GM12872 (cell line): ENCODE results near the gene MPP3.

Experiments
- CTCF ChIP-seq: IDR thresholded peaks from 3 replicates; pipeline ENCODE4 v1.5.1; 2011; ENCODE audit warnings: low read depth, mild to moderate bottlenecking, low read length, moderate library complexity; ENCODE audit not compliant: insufficient read depth

The MPP3 gene

DNA sequence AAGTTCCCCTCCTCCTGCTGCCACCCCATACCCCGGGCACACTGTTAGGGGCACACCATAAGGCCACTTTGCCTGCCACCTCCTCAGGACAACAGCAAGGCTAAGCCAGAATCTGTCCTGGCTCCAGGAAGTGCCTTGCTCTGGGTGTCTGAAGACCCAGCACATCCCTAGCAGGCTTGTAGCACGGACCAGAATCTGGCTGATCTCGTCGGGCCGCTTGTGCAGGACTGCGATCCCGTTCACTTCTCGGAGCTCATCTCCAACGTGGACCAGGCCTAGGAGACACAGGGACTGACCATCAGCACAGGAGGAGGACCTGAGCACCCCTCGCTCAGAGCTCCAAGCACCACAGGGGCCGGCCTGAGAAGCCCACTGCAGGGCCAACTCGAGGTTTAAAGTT, 7.4 kb downstream of the MPP3 start:
- TF ChIP-seq CTCF = no peak

GRCh38 chr17:43823350-43824084, 9.4 kb downstream of the MPP3 start:
- no peak for TF ChIP-seq CTCF

GRCh38 chr17:43822570-43823190, 10.3 kb downstream of the MPP3 start:
- TF ChIP-seq CTCF = no peak

DNA sequence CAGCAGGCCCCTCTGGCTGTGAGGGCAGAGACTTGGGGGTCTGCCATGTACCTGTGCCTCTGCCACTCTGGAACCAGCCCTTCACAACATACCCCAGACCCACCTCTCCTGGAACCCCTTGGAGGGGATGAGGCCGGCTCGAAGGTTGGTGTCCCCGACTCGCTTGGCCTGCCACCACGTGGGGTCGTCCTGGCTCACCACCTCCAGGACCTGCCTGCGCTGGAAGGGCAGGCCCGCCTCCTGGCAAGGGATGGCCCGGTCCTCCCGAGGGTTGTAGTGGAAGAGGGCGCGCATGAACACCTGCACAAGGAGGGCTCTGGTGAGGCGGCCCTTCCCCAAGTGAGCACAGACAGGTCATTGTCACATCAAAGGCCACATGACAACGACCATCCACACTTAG, 12.2 kb downstream of the MPP3 start:
- no peak for TF ChIP-seq CTCF

GRCh38 chr17:43818966-43819365, 14.0 kb downstream of the MPP3 start:
- no peak for TF ChIP-seq CTCF

- TF ChIP-seq CTCF = no peak
These were observed 15.1 kb downstream of the MPP3 start for GRCh38 chr17:43817826-43818225.

DNA sequence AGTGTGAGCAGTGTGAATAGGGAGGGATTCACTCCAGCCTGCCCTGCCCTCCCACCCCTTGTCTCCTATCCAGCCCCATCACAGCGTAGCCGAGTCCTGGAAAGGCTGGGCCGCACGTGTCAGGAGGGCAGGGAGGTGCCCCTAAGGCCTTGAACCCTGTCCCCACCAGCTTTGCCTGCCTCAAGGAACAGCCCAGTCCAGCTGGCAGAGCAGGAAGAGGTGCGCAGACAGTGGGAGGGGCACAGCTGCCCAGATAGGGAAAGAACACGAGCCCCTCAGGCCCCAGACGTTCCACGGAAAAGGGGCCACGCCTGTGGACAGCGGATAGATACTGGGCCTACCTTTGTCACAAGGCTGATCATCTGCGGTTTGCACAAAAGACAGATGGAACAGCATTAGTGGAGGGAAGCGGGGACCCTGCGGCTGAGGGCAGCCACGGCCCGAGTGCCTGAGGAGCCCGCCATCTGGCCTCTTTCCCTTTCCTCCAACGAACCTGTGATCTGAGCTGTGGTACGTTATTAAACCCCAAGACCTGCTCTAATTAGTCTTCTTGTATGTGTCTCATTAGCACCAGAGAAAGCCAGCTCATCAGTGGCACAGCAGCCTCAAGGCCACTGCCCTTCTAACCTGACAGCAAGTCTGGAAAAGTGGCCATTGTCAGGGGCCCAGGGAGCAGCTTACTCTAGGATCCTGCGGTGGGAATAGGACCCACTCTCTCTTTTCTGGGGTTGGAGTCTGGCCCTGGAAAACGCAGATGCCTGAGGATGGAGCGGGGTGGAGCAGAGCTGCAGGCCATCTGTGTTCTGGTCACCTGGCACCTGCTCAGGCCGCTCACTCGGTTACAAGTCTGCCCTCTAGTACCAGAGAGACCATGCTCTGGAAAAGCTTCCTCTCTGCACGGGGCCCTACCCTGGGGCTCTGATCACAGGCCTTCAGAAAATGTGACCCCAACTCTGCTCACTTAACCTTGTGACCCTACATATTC, 16.3 kb downstream of the MPP3 start:
- TF ChIP-seq CTCF = no peak
